Activated B cell treated with CpG ODN at 0.5 μM for 24 hours (primary cell): ENCODE results near the gene PSMA6. TPM values are rescaled to one million over a fixed set of nuclear protein-coding genes. Genes with fewer than 3 reads are reported as not detected.
"Not testable (repeated sequence)": the region's sequence is repeated elsewhere in the genome, so short reads cannot be mapped to it uniquely, and the experiment has no call there.

Experiments used
- ATAC-seq: fragments of 200-7000 bp; cut with Tn5 transposase; one replicate; pipeline ENCODE4 v1.10.0; 2021; ENCODE audit warnings: low read depth, mild to moderate bottlenecking, moderate library complexity
- CTCF ChIA-PET: fragments of 350-600 bp; sonication (Branson Sonifier 250); formaldehyde crosslinking; loops from one replicate; lab custom pipeline; 2021; ENCODE audit warnings: antibody characterized with exemption; lab: Charles Lee
- POLR2A ChIA-PET: fragments of 350-600 bp; sonication (Branson Sonifier 250); formaldehyde crosslinking; loops from one replicate; lab custom pipeline; 2021; ENCODE audit warnings: antibody characterized with exemption; lab: Charles Lee
- DNase-seq: peaks from one replicate; pipeline ENCODE4 v3.0.0; 2022
- H3K27ac Mint-ChIP-seq: one replicate; pipeline ENCODE4 v1.8.0; 2020; ENCODE audit warnings: mixed read lengths
- H3K27me3 Mint-ChIP-seq: one replicate; pipeline ENCODE4 v1.8.0; 2021; ENCODE audit warnings: mixed read lengths
- H3K36me3 Mint-ChIP-seq: one replicate; pipeline ENCODE4 v1.8.0; 2021; ENCODE audit warnings: low read depth, mixed read lengths
- H3K4me1 Mint-ChIP-seq: one replicate; pipeline ENCODE4 v1.8.0; 2021; ENCODE audit warnings: mixed read lengths
- H3K4me3 Mint-ChIP-seq: one replicate; pipeline ENCODE4 v1.8.0; 2020; ENCODE audit warnings: mild to moderate bottlenecking, mixed read lengths
- H3K9me3 Mint-ChIP-seq: one replicate; pipeline ENCODE4 v1.8.0; 2020; ENCODE audit warnings: mixed read lengths
- CTCF ChIP-seq: fragments of 200-600 bp; IDR thresholded peaks from one replicate; pipeline ENCODE4 v1.8.0; 2022; ENCODE audit warnings: antibody characterized with exemption, mild to moderate bottlenecking
- intact Hi-C: fragments of 100-400 bp; cut with micrococcal nuclease; formaldehyde crosslinking; loops from one replicate; pipeline ENCODE4 v1.15.1; 2024
- total RNA-seq: library from RNA; stranded (reverse); gene quantifications from 2 replicates; pipeline ENCODE4 v1.2.3, GENCODE V29; 2022

PSMA6 gene
- total RNA-seq, 1 donor from 2014 or later, result 163 TPM

- POLR2A ChIA-PET, result no interaction called here
- TF ChIP-seq CTCF, result no peak
- CTCF ChIA-PET, result no interaction called here
- Mint-ChIP-seq H3K27me3 (peaks cover 3% of the 10 kb centered on the region), H3K4me3 (no peak overlapping the region), H3K9me3 (no peaks in the 10 kb centered on the region), H3K36me3 (no peaks in the 10 kb centered on the region), H3K4me1 (peaks cover 8% of the 10 kb centered on the region), H3K27ac (no peak overlapping the region)
- DNase-seq (no peak), ATAC-seq (no peak)
- intact Hi-C loops, result no loop called here
Observed at GRCh38 chr14:35351897-35352273, 59.7 kb downstream of the PSMA6 start.

GRCh38 chr14:35352274-35353233 lies 60.4 kb downstream of the PSMA6 start:
- no peaks in the 10 kb centered on the region for H3K36me3 Mint-ChIP-seq
- DNase-seq (no peak), ATAC-seq (no peak)
- ChIA-PET POLR2A (no interaction called here), CTCF (no interaction called here)
- no peak overlapping the region for H3K4me3 Mint-ChIP-seq
- H3K27me3 Mint-ChIP-seq, result peaks cover 3% of the 10 kb centered on the region
- no peaks in the 10 kb centered on the region for H3K9me3 Mint-ChIP-seq
- no peak overlapping the region for H3K27ac Mint-ChIP-seq
- TF ChIP-seq CTCF, result no peak
- intact Hi-C loops, result no loop called here
- peaks cover 8% of the 10 kb centered on the region for H3K4me1 Mint-ChIP-seq

GRCh38 chr14:35353409-35354172 lies 61.4 kb downstream of the PSMA6 start:
- Mint-ChIP-seq H3K36me3 (no peaks in the 10 kb centered on the region), H3K27ac (no peak overlapping the region), H3K27me3 (peaks cover 3% of the 10 kb centered on the region), H3K4me1 (peaks cover 5% of the 10 kb centered on the region), H3K4me3 (no peak overlapping the region), H3K9me3 (no peaks in the 10 kb centered on the region)
- ChIA-PET POLR2A (no interaction called here), CTCF (no interaction called here)
- ATAC-seq, result no peak
- no peak for TF ChIP-seq CTCF
- DNase-seq, result no peak
- intact Hi-C loops, result no loop called here

GRCh38 chr14:35355235-35355634 lies 63.1 kb downstream of the PSMA6 start:
- ATAC-seq, H3K27ac Mint-ChIP-seq, CTCF ChIA-PET, H3K9me3 Mint-ChIP-seq, H3K4me3 Mint-ChIP-seq, POLR2A ChIA-PET, intact Hi-C loops, H3K4me1 Mint-ChIP-seq, DNase-seq, H3K27me3 Mint-ChIP-seq, H3K36me3 Mint-ChIP-seq: not testable (repeated sequence)

GRCh38 chr14:35355981-35356841 lies 64.0 kb downstream of the PSMA6 start:
- no peaks in the 10 kb centered on the region for H3K36me3 Mint-ChIP-seq
- no peak for ATAC-seq
- no peak for TF ChIP-seq CTCF
- peaks cover 3% of the 10 kb centered on the region for H3K27me3 Mint-ChIP-seq
- no peak for DNase-seq
- H3K27ac Mint-ChIP-seq, result no peak overlapping the region
- CTCF ChIA-PET, result no interaction called here
- no peak overlapping the region for H3K4me3 Mint-ChIP-seq
- intact Hi-C loops, result no loop called here
- POLR2A ChIA-PET, result interaction anchor here (0.7 kb wide), 1 partner anchor 66 kb away, joined by 3 read pairs; no protein-coding TSS in a partner anchor
- H3K4me1 Mint-ChIP-seq, result peaks cover 10% of the 10 kb centered on the region
- no peaks in the 10 kb centered on the region for H3K9me3 Mint-ChIP-seq

- not testable (repeated sequence) for H3K36me3 Mint-ChIP-seq, H3K27ac Mint-ChIP-seq
Observed at GRCh38 chr14:35359655-35360054, 67.5 kb downstream of the PSMA6 start.

More at GRCh38 chr14:35359655-35360054, 67.5 kb downstream of the PSMA6 start:
- intact Hi-C loops, POLR2A ChIA-PET, H3K9me3 Mint-ChIP-seq, H3K4me3 Mint-ChIP-seq, ATAC-seq, DNase-seq, H3K27me3 Mint-ChIP-seq, CTCF ChIA-PET: not testable (repeated sequence)
- H3K4me1 Mint-ChIP-seq, result peaks cover 10% of the 10 kb centered on the region
